Measurements from ENCODE around the gene GRB10.

The GRB10 gene

GRCh38 chr7:50665403-50666123 is 117.1 kb downstream of the GRB10 start:
- FAIRE-seq, result no peak

- no peak for FAIRE-seq
Observed at GRCh38 chr7:50664937-50665336, 117.8 kb downstream of the GRB10 start.

- no peak for FAIRE-seq
Observed at GRCh38 chr7:50664461-50664922, 118.2 kb downstream of the GRB10 start.

- no peak for FAIRE-seq
Observed at GRCh38 chr7:50663396-50664102, 119.1 kb downstream of the GRB10 start.

- FAIRE-seq, result no peak
Observed at GRCh38 chr7:50662996-50663395, 119.7 kb downstream of the GRB10 start.

GRCh38 chr7:50662041-50662694 is 120.5 kb downstream of the GRB10 start:
- FAIRE-seq, result no peak

- FAIRE-seq, result no peak
Observed at GRCh38 chr7:50661345-50662040, 121.2 kb downstream of the GRB10 start.

- FAIRE-seq, result no peak
Observed at GRCh38 chr7:50660830-50661175, 121.9 kb downstream of the GRB10 start.

- no peak for FAIRE-seq
Observed at GRCh38 chr7:50660040-50660829, 122.5 kb downstream of the GRB10 start.

- FAIRE-seq, result no peak
Observed at GRCh38 chr7:50659329-50659965, 123.2 kb downstream of the GRB10 start.

- no peak for FAIRE-seq
Observed at GRCh38 chr7:50658696-50659095, 124.0 kb downstream of the GRB10 start.

GRCh38 chr7:50657912-50658311 is 124.8 kb downstream of the GRB10 start:
- FAIRE-seq, result no peak

- FAIRE-seq, result no peak
Observed at GRCh38 chr7:50657341-50657873, 125.3 kb downstream of the GRB10 start.

GRCh38 chr7:50656141-50656895 is 126.4 kb downstream of the GRB10 start:
- FAIRE-seq, result no peak

- FAIRE-seq, result no peak
Observed at GRCh38 chr7:50655490-50655889, 127.2 kb downstream of the GRB10 start.

GRCh38 chr7:50655020-50655419 is 127.7 kb downstream of the GRB10 start:
- no peak for FAIRE-seq

GRCh38 chr7:50653981-50654425 is 128.7 kb downstream of the GRB10 start:
- FAIRE-seq, result no peak

- no peak for FAIRE-seq
Observed at GRCh38 chr7:50653126-50653864, 129.4 kb downstream of the GRB10 start.

GRCh38 chr7:50652400-50653125 is 130.1 kb downstream of the GRB10 start:
- no peak for FAIRE-seq

Measured in A204.1 (cell line).